GM18526 (cell line): ENCODE results near the gene ESCO1.

Source experiments
- POLR2A ChIP-seq: IDR thresholded peaks from 3 replicates; pipeline ENCODE4 v1.6.1; 2011; ENCODE audit not compliant: insufficient read length; ENCODE audit errors: extremely low read depth

Gene ESCO1

GRCh38 chr18:21600526-21601410 is at the start of gene ESCO1:
Gene ESCO1, minus strand, starts transcription at chr18:21600704. Its CDS starts 25,861 bp downstream, at chr18:21574843.
- TF ChIP-seq POLR2A = peak; percentile 93

- no peak for TF ChIP-seq POLR2A
Observed at GRCh38 chr18:21638822-21639221, 38.3 kb upstream of the ESCO1 start.

GRCh38 chr18:21636769-21637168 is 36.3 kb upstream of the ESCO1 start:
- no peak for TF ChIP-seq POLR2A

GRCh38 chr18:21634588-21635199 is 34.2 kb upstream of the ESCO1 start:
- TF ChIP-seq POLR2A = no peak

- TF ChIP-seq POLR2A = no peak
Observed at GRCh38 chr18:21632393-21632792, 31.9 kb upstream of the ESCO1 start.

- TF ChIP-seq POLR2A = no peak
Observed at GRCh38 chr18:21629089-21629832, 28.8 kb upstream of the ESCO1 start.

GRCh38 chr18:21612125-21613039 is 11.9 kb upstream of the ESCO1 start, which contains the start of gene SNRPD1:
Gene SNRPD1, plus strand, starts transcription at chr18:21612314. Its CDS starts 116 bp downstream, at chr18:21612430.
- TF ChIP-seq POLR2A = peak; percentile 94

GRCh38 chr18:21605213-21605612 is 4.7 kb upstream of the ESCO1 start:
- no peak for TF ChIP-seq POLR2A

- no peak for TF ChIP-seq POLR2A
Observed at GRCh38 chr18:21604671-21605070, 4.2 kb upstream of the ESCO1 start.

- TF ChIP-seq POLR2A = no peak
Observed at GRCh38 chr18:21602299-21602587, 1.7 kb upstream of the ESCO1 start.

GRCh38 chr18:21599585-21600525 is 649 bp downstream of the ESCO1 start:
- no peak for TF ChIP-seq POLR2A

GRCh38 chr18:21598726-21599584 is 1.5 kb downstream of the ESCO1 start:
- no peak for TF ChIP-seq POLR2A

- TF ChIP-seq POLR2A = no peak
Observed at GRCh38 chr18:21597620-21598019, 2.9 kb downstream of the ESCO1 start.
